T follicular helper cell (primary cell): Measurements from ENCODE around the gene GSDME.

Source experiments
- DNase-seq: peaks from one replicate; pipeline ENCODE4 v3.0.0-alpha.2; 2020; ENCODE audit warnings: low read depth

GSDME gene

DNA sequence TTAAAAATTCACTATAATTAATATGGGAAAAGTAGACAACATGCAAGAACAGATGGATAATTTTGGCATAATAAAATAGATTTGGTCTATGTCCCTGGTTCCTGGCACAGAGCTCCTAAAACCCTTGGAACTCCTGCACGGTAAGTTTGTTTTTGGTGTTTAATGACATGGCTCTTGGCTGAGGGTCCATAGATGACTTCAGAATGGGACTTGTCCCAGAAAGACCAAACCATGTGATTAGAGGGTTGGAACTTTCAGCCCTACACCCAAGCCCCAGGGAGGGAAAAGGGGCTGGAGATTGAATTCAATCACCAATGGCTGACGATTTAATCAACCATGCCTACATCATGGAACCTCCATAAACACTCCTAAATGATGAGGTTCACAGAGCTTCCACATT lies 12.6 kb upstream of the GSDME start:
- no peak for DNase-seq

DNA sequence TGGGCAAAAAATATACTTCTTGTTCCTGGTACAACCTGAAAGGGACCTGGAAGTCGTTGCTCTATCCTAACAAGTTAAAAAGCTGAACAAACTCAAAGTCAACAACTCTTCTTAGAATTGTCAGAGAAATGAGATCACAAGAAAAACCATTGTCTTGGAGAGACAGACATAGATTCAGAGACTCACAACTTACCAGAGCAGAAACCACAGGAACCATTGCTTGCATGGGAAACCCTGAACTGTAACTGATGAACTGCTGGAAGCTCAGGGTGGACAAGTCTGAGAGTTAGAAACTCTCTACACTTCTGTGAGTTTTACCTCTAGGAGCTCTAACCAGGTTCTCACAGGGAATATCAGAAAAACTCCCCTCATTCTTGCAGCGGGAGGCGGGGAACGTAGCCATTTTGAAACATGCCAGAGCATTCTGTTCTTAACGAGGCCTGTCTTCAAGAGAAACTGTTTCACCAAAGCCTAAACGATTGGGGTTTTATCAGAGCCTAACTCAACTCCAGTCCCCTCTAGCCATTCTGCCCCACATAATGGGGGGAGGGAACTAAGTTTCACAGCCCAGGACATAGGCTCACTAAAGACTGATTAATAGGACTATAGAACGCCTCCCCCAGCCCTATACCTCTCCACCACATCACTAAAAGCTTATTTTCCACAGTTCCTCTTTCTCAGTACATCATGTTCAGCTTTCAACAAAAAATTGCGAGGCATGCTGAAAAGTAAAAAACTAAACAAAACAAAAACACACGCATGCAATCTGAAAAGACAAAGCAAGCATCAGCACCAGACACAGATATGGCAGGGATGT lies 12.0 kb upstream of the GSDME start:
- DNase-seq = no peak

DNA sequence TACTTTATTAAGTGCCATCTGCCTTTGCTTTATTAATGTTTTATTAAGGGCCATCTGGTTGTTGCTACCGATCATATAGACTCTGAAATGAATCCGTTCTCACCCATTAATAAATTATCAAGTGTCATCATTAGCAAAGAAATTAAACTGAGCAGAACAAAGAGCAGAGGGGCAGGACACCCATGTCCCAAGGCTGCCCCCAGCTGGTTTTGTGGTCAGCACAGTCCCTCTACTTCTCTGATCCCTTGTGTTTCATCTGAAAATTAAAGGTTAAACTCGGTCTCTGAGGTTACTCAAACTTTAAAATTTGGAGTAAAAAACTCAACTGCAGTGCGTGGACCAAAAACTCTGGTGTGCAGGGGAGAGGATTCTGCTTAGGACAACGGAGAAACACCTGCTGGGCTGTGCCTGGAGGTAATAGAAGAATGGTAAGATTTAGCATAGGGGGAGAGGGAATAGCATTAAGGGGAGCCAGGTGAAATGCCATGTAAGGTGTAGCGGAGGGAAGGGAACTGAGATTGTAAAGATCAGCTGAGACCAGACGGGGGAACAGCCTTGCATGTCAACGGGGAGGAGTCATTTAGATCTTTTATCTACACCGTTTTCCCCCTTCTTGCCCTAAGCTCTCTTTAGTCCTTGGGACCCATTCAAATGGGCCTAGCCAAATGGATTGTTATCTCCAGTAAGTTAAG lies 10.8 kb upstream of the GSDME start:
- no peak for DNase-seq

DNA sequence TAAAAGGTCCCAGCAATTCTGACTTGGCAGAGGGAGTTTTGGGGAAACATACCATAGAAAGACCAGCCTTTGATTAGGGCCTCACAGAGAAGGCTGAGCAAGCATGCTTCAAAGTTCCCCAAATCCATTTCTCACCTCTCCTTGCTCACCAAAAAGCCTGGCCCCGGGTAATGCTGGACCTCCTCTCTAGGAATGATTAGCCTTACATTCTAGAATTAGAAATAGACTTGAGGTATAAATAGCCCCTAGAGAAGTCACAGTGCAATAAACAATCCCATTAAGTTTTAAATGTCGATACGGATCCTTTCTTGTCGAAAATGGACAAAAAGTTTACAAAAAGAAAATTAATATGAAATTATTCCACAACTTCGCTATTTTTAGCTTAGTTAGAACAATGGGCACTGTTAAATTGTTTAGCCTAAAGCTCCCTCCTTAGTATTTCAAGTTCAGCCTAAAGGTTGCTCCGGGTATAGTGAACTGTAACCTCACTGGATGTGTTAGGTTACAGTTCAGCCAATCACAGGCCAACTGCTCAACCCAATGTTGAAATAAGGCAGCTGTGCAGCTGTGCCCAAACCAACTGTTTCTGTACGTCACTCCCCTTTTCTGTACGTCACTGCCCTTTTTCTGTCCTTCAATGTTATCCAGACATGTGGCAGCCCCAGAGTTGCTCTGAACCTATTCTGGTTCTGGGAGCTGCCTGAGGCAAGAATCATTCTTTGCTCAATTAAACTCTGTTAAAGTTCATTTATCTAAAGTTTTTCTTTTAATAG lies 7.9 kb upstream of the GSDME start:
- no peak for DNase-seq

DNA sequence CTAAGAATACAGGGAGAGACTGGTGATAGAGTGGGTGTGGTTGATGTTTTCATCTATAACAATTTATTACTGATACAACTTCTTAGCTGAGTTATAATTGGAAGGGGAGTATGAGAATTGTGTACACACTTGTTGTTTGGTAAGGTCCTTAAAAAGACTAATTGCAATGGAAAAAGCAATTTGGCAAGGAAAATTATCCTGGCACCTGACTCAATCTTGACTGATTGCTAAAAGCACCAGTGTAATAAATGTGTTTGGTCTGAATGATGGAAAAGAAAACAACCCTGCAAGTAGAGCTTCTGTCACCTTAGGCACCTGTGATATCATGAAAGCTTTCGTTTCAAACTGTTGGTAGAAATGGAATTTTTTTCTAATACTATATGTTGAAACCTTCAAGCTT lies 6.7 kb upstream of the GSDME start:
- DNase-seq = no peak

DNA sequence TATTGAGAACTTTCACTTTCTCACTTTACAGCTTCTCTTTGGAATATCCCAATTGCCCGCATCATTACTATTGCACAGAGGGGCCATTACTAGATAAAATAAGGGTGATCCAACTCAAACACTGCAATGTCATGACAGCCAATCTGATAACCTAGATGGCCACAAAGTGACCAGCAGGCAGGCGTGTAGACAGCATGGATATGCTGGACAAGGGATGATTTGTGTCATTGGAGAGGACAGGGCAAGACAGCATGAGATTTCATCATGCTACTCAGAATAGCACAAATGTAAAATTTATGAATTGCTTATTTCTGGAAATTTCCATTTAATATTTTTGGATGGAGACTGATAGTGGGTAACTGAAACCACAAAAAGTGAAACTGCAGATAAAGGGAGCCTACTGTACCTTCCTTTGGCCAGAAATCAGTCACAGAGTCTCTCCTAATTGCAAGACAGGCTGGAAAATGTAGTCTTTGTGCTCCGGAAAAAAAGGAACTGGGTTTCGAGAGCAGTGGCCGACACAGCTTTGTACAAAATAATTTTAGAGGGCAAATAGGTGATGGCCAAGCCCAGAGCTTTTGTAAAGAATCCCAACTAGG lies 6.1 kb upstream of the GSDME start:
- no peak for DNase-seq

DNA sequence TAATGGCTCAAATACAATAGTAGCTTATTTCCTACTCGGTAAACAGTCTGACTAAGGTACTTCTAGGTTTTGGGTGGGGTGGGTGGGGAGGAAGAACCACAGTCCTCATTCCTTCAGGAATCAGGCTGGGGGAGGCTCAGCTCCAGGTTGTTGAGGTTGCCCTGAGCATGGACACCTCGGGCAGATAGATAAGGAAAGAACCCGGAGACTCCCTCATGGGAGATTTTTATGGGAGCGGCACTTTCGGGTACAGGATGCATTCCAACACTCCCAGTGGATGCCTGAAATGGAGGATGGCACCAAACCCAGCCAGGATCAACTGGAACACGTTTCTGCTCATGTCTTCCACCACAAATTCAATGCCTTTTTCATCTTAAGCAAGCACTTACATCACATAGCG lies 5.5 kb upstream of the GSDME start:
- no peak for DNase-seq

DNA sequence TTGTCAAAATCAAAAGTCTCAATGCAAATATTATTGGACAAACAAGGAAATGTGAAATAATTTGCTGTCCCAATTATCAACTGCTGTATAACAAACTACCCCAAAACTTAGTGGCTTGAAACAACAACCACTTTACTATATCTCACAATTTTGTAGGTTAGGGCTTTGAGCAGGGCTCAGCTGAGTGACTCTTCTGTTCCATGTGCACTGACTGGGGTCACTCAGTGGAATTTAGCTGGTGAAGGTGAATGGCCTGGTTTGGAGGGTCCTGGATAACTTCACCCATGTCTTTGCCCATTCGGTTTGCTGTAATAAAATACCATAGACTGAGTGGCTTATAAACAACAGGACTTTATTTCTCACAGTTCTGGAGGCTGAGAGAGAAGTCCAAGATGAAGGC lies 3.7 kb upstream of the GSDME start:
- no peak for DNase-seq

DNA sequence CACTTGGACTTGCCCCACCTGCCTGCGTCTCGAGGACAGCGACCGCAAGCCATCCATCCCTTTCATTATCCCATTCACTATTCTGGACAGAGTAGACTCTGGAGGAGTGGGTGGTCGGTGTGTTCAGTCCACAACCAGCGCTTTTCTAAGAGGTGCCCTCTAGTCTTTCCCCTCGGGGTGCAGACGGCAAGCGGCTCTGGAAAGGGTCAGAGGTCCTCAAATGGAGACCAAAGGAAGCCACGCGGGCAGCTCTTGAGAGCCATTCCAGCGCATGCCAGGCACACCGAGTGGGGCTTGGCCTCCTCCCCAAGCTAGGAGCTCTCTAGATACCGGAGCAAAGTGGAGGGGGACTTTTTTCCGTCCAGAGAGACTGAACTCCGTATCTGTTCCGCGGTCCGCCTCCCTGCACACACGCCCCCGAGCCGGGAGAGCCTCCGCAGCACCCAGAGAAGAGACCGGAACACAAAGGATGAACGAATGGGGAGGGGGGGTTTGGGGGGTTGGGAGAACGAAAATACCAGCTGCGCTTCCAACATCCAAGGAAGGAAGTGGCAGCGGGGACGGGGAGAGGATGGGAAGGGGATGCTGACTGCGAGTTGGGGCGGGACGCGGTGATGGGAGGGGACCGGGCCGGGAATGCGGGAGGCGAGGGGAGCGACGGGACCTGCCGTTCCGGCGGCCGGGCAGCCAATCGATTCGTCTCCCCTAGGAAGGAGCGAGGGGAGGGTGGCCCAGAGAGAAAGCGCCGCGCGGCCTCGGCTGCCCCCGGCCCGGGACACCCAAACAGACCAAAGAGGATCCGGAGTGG lies 515 bp downstream of the GSDME start:
- DNase-seq = no peak

DNA sequence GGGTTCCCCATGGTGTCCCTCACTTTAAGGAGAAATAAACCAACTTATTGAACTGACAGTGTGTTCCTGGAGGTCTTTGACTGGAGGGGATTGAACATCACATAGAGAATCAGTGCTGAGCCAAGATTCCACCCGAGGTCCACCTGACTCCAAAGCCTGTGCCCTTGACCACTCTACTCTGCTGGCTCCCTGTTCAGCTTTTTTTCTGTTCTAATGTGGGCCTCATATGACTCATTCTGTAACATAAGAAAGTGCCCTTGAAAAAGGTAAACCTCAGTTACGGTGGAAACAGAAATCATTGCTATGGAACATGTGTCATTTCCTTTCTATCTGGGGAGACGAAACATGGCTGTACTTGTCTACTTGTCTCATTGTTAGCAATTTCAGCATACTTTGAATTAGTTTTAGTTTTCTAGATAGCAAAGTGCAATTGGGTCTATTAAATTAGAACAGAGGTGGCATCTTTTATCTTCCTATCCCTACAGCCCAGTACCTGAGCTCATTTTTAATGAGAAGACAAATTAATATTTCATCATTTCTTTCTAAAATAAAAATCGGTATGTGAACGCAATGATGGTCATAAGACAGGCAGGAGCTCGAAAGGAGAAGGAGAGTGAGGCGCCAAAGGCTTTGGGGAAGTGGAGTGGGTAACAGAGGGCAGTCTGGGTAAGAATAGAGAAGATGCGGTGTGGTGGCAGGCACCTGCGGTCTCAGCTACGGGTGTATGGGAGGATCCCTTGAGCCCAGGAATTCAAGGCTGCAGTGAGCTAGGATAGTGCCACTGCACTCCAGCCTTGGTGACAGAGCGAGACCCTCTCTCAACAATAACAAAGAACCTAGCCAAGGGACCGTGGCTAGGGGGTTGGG lies 1.5 kb downstream of the GSDME start:
- no peak for DNase-seq

DNA sequence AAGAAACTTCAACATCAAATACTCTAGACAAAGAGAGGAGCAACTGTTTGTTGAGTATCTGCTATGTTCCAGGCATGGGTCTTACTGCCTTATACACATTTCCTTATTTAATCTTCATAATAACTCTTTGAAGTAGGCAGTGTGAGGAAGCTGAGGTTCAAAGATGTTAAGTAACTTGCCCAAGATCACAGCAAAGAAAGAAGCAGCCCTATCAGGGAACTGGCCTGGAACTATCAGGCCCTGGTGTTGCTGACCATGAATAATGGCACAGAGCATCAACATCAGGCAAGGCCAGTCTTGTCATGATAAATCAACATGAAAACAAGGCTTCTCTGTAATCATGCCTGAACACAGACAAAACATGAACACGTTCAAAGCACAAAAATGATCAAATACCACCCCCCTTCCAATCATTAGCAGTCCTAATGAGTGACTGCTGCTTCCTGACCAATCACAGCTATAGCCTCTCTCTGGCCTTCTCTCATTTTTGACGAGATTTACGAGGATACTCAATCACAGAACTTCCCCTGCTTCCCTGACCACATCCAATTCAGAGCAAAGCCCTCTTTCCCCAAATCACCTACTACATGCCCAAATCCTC lies 2.3 kb downstream of the GSDME start:
- DNase-seq = no peak

DNA sequence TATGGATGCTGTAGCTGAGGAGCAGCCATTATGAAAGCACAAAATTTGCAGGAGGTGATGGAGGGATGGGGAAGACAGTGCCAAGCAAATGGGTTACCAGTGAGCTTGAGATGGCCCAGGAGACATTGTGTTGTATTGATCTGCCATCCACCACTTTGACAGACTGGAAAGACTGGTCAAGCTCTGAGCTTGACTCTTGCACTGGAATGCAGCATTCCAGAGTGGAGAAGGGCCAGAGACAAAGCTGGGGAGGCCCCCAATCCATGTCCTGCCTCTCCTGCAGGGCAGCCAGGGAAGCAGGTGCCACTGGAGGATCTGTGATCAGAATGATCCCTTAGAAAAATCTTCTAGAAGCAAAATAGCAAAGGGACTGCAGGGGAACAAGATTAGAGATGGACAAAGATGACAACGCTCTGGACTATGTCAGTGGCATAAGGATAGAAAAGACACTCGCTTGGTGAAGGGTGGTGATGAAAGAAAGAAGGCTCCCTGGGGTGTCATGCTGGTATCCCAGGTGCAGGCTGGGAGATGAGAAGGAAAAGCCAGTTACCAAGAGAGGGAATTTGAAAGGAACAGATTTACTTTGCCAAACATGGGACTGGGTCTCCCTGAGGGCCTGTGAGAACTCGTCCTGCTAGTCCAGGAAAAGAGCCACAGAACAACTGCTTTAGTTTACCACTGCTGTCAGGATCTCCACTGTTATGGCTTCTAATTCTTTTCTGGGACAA lies 5.0 kb downstream of the GSDME start:
- no peak for DNase-seq

DNA sequence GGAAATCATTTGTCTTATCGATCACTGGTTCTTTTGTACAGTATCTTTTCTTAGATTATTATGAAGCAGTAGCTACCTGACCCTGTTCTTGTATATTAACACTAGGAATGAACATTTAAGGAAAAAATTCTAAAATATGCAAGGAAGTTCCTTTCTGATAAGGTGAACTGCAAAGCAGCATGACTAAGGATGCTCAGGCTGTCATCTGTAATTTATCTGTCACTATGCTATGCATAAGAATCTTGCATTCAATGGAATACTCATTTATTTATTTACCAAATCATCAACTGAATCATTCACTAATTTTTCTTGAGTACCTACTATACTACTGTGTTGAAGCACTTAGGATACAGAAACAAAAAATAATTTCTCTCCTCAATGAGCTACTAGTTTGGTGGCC lies 5.8 kb downstream of the GSDME start:
- no peak for DNase-seq

DNA sequence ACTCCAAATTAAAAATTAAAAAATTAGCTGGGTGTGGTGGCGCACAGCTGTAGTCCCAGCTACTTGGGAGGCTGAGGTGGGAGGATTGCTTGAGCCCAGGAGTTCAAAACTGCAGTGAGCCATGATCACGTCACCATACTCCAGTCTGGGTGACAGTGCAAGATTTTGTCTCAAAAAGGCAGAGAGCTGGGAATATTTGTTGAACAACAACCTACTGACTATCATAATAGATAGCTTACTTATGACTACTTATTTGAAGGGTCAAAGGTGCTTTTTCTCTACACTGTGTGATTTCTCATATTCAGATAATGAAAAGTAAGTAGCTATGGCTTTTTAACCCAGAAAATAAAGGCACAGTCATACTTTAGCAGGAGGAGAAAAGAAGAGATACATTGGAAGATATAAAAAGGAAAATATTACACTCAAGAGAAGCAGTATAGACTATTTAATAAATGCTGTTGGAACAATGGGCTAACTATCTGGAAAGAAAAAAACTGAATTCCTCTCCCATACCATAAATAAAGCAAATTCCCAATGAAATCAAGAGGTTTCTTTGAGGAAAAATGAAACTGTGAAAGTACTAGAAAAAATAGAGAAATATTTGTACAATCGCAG lies 6.7 kb downstream of the GSDME start:
- DNase-seq = no peak

DNA sequence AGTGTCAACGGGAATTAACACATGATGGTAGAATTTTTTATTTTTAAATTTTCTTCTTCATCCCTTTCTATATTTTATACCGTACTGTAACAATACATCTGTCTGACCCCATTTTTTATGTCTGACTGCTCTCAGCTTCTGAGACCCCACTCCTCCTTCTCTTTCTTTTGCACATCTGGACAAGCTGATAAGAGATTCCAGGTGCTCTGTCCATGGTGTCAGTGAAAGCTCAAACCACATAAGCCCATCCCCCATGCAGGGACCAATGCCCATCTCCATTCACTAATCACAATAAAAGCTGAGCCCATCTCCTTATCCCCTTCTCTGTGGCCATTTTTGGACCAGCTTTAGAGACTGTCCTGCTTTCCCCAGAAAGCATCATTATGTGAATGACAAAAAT lies 8.7 kb downstream of the GSDME start:
- no peak for DNase-seq

DNA sequence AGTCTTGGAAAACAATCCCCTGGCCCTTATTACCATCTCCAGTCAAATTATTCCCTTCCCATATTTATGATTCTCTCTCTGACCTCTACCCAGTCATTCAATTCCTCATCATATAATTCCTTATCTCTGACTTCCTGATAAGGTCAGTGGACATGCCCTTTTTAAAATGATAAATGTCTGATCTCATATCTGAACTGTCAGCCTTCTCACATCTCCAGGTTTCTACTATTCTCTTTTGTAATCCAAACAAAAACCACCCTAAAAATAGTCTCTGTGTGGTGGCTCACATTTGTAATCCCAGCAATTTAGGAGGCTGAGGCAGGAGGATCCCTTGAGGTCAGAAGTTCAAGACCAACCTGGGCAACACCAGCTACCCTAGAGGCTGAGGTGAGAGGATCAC lies 11.9 kb downstream of the GSDME start:
- no peak for DNase-seq

DNA sequence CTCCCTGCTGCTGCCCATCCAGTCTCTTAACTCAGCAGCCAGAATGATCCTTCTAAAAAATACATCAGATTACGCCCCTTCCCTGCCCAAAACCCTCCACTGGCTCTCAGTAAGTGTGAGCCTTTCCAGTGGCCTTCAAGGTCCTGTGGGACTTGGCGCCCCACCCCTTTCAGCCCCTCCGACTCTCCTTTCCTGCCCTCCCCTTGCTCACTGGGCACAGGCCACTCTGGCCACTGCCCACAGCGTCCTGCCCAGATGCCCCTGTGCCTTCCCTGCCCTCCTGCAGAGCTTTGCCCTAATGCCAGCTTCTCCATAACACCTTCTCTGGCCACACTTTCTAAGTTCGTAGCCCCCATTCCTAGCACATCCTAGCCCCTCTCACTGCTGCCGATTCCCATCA lies 13.8 kb downstream of the GSDME start:
- no peak for DNase-seq

DNA sequence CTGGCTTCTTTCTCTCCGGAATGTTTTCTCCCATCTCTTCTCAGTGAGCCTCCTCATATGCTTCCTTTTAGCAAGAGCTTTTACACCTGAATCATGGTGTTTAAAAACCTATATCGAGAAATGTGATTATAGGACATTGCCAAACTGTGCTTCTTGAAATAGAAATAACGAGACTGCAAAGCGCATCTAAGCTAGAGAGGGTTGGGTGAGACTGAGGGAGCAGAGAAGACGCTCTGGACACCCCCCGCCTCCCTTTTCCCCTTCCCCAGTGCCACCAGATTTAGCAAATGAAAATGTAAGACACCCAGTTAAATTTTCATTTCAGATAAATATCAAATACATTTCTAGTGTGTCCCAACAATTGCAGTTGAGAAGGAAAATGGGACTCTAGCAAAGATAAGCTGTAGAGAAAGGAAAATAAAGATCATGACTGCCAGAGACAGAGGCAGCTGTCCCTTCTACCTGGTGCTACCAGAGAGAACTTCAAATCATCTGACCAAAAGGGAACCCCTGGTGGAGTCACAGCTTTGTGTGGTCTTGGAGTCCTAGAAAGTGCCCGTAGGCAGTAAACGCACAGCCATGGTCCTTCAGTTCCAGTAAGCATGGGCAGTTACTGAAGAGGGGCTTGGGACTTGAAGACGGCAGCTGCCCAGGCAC lies 14.6 kb downstream of the GSDME start:
- no peak for DNase-seq
